SK-N-SH (cell line): Measurements from ENCODE around the gene DMD.

Experiments used
- RCOR1 ChIP-seq: fragments of 150-350 bp; IDR thresholded peaks from 2 replicates; pipeline ENCODE4 v1.6.1; 2017; ENCODE audit warnings: antibody characterized with exemption, low read length
- YY1 ChIP-seq: IDR thresholded peaks from 2 replicates; pipeline ENCODE4 v1.4.0; 2012; ENCODE audit warnings: low read depth, mild to moderate bottlenecking

GRCh38 chrX:33086886-33087285 lies 124.5 kb downstream of the DMD start:
- no peak for TF ChIP-seq RCOR1
- TF ChIP-seq YY1 = no peak
